GM19467 (cell line): ENCODE data around the gene AHDC1.
"Not testable (repeated sequence)": the region's sequence is repeated elsewhere in the genome, so short reads cannot be mapped to it uniquely, and the experiment has no call there.

Source experiments
- ATAC-seq: cut with Tn5 transposase; IDR thresholded peaks from one replicate; pipeline ENCODE4 v1.9.1; 2021; ENCODE audit warnings: mild to moderate bottlenecking, moderate library complexity; ENCODE audit not compliant: unreplicated experiment

The AHDC1 gene

DNA sequence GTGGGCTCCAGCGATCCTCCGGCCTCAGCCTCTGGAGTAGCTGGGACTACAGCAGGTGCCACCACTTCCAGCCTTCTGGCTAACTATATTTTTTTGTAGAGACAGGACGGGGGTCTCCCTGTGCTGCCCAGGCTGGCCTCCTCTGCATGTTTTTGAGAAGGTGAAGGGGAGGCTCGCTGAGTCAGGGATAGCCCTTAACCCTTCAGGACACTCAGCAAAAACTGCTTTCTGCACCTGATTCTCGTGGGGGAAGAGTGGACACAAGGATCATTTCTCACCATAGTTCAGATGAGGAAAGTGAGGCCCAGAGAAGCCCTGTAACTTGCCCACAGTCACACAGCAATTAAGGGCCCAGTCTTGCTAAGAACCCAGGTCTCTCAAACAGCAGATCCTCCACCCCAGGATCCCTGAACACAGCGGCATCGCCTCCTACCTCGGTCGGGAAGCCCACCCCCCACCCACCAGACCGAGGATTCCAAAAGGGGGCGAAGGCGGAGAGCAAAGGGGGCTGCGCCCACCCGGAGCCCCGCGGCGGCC, 29.8 kb upstream of the AHDC1 start:
- no peak for ATAC-seq

DNA sequence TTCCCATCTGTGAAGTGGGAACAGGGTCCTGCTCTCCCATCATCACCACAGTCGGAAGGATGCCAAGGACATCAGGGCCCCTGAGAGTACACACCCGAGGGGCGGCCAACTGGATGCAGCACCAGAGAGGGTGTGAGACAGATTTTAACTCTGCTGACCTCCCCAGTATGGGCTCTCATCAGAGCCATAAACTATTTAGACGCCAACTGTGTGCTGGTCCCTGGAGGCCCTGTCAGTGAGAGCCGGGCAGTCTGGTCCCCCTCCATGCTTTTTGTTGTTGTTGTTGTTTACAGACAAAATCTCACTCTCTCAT, 29.3 kb upstream of the AHDC1 start:
- no peak for ATAC-seq

DNA sequence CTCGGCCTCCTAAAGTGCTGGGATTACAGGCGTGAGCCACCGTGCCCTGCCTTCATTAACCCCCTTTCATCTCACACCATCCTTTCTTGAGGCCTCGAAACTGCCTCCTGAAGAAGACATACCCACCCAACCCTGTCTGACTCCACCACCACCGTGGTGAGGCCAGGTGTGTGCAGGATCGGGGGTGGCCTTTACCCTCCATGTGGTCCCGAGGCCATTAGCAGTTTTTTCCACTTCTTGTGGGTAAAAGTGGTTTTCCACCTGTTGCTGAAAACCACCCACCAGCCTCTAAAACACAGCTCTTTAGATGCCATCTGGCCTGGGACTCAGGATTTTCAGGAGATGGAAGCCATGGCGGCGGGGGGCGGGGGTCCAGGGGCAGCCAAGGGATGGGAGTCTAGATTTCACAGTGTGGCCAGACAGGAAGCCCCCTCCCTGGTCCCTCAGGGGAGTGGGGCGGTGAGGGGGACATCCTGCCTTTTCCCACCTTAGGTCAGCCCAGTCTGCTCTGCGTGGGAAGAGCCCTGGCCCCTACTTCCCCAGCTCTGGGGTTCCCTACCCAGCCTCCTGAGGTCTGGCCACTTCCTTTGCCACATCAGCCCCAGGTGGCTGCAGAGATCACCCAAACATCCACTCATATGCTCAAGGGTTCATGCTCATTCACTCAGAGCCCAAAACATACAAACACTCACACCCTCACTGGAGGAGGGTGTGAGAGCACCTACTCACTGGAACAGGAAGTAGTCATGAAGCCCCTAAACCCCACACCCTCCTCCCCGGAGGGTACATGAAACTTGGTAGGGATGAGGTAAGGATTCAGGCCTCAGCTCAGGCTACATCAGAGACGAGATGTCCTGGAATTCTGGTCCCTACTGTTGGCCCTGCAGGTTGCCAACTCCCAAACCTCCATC, 28.7 kb upstream of the AHDC1 start:
- ATAC-seq, result no peak

DNA sequence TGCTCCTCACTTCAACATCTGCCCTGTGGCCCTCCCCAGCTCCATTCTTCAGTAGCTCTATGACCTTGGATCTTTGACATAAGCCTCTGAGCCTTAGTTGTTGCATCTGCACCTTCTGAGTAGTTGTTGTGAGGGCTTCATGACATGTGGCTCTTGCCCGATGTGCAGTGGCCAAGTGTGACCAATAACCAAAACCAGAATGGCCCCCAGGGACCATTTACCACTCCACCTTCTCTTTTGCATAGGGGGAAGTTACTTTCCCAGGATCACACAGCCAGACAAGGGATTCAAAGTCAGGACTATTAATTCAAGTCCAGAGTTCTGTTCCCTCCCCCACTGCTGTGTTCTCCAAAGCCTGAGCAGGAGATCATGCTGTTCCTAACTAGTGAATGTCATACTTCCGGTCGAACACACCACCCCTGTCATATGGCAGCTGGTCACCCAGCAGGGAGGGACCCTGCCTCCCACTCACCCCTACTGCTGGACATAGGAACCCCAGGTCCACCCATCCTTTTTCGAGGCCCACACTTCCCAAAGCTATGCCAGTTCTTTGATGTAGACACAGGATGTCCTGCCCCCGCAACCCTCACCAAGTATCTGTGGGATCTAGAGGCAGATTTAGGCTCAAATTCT, 27.0 kb upstream of the AHDC1 start:
- no peak for ATAC-seq

DNA sequence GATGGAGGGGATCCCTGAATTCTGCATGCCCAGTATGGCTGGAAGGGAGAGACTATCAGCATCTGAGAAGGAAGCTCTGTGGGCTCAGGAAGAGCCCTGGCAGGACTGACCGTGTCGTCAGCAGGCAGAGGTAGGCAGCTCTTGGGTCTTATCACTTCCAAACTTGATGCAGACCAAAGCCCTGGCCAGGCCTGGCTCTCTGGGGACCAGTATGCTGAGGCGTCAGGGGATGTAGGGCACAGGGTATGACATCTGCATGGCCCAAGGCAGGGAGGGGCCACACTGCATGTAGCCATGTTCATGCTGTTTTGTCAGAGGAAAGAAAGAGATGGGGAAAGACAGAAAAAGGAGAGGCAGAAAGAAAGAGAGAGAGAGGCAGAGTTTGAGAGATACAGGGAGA, 24.8 kb upstream of the AHDC1 start:
- no peak for ATAC-seq

DNA sequence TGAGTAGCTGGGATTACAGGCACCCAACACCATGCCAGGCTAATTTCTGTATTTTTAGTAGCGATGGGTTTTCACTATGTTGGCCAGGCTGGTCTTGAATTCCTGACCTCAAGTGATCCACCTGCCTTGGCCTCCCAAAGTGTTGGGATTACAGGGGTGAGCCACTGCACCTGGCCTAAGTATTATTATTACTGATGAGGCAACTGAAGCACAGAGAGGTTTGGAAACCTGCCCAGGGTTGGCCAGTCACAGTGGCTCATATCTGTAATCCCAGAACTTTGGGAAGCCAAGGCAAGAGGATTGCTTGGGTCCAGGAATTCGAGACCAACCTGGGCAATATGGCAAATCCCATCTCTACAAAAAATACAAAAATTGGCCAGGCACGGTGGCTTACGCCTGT, 23.8 kb upstream of the AHDC1 start:
- not testable (repeated sequence) for ATAC-seq

DNA sequence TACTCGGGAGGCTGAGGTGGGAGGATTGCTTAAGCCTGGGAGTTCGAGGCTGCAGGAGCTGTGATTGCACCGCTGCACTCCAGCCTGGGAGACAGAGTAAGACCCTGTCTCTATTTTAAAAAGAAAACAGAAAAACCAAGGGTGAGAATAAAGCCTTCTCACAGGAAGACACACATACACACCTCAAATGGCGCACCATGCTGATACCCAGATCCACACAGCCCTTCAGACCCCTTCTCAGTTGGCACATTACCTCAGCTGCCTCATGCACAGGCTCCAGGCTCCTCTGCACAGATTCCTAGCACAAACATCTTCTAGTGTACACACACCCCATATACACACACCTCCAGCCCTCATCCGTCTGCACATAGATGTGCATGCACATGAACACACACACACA, 23.1 kb upstream of the AHDC1 start:
- no peak for ATAC-seq

DNA sequence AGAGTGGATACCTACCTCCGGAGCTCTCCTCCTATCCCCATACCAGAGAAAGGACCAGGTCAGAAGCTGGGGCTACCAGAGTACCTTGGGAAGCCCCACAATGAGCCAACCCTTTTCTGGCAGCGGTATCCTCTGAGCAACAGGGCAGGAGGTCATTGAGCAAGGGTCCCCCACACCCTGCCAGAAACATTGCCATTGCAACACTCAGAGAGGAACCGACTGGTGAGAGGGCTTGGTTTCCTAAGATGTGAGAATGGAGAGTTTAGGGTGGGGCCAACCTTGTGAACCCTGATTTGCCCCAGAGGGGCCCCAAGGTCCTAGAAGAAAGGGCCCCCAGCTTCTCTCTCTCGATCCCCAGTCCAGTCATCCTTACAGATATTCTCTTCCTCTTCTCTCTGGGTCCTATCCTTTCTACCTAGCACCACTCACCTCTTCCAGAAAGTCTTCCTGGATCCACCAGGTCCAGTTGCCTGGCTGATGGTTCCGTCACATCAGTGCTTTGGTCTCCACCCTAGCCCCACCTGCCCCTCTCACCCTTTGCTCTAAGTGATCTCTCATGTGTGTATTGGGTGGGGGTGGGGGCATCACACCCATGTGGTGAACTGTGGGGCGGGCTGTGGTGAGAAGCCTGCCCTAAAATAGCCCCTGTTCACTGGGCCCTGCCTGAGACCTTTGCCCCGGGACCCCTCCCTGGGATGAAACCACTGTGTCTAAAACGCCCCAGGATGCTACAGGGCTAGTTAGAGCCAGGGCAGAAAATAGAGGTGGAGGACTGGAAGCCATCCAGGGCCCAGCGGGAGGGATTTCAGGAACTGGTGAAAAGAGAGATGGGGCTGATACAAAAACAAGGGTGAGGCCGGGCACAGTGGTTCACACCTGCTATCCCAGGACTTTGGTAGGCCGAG, 22.3 kb upstream of the AHDC1 start:
- ATAC-seq, result no peak

DNA sequence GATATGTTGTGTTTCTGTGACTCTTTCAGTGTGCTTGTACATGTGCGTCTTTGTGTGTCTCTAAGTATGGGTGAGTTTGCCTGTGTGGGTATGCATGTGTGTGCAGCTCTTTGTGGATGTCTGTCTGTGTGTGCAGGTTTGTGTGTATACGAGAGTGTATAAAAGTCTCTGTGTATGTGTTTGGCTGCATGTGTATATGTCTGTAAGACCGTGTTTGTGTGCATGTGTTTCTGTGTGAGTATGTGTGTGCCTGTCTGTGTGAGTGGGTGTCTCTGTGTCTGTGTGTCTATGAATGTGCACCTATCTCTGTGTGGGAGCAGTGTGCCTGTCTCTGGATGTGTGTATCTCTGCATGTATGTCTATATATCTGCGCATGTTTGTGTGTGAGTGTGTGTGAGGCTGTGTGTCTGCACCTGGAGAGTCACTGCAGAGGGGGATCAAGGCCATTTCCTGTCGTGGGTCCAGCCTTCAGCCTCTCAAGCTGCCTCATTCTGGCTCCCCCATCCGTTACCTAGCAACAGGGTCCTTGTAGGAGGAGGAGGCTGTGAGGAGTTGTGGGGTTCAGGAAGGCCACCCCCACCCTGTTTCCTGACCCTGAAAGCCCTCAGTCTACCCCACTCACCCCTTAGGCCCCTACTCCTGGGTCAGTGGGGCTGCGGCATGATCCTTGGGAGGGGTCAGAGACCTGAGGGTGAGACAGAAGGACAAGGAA, 20.7 kb upstream of the AHDC1 start:
- ATAC-seq, result no peak

DNA sequence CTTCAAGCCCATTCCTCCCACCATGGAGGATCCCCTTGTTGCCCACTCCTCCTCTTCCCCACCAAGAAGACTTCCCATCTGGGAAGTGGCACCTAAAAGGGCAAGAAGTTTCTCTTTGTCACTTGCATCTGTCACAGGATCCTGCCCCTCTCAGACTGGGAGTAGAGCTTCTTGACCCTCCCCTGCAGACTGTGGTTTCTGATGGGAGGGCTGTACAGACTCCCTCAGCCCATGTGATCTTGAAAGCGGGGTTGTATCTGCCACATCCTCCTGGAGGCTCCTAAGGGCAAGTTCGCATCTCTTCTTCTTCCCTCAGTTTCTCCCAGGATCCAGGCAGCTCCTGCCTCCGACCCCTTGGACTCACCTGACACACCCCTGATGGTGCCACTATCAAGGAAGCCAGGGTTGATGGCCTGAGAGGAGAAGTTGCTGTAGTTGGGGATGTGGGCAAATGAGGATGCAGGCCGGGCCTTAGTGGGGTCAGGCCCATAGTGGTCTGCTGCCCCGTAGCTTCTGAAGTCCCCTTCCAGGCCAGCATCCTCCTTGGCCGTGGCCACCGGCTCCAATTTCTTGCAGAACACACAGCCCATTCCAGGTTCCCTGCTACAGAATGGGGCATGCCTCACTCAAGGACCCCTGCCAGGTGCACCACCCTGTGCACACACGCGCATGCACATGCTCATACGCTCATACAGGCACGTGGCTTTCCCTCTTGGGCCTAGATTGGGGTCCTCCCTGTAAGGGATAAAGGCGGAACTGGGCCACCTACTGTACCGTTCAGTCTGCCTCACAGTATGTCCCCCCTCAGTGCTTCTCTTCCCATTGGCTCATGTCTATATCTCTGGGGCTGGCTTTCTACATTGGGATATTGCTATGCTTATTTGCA, 19.6 kb upstream of the AHDC1 start:
- no peak for ATAC-seq

DNA sequence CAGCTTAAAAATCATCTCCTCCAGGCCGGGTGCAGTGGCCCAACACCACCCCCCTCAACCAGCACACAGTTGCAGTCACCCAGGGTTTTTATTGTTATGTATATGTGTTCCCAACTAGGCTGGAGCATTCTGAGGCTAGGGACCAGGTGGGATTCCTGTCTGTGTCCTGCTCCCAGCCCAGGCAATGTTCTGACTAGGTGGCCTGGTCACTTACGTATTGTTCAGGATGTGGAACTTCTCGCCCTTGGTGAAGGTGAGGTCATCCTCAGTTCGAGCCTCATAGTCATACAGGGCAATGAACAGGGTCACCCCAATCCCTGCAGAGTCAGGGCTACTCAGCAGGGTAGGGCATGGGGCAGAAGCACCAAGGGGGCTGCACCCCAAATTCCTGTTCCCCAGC, 18.9 kb upstream of the AHDC1 start:
- no peak for ATAC-seq

DNA sequence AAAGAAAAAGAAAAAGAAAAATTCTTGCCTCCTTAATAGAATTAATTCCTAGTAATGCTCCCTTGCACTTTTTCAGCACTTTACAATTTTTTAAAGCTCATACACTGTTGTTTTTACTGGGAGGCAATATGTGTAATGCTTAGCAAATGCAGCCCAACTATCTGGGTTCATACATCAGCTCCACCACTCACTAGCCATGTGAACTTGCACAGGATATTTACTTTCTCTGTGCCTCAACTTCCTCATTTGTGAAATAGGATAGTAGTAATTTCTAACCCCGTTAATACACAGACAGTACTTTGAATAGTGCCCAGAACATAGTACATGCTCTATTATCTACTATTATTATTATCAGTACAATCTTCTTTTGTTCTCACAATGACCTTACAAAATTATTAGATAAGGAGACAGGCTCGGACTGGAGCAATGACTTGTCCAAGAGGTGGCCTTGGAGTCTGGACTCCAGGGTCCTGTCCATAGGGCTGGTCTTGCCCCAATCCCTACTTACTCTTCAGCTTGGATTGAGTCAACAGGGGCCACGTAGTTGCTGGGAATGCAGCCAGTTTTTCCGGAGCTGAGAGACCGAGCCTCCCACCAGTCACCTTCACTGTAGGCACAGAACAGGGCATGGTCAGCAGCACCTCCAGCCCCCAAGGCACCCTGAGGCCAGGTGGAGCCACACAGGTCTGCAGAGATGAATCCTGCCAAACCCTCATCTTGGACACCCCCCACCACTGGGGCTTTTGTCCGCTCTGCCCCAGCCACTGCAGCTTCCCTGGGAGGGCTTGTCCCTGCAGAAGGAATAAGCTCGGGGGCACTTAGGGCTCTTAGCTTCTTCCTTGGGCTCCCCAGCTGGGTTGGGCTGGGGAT, 17.3 kb upstream of the AHDC1 start:
- ATAC-seq, result no peak

DNA sequence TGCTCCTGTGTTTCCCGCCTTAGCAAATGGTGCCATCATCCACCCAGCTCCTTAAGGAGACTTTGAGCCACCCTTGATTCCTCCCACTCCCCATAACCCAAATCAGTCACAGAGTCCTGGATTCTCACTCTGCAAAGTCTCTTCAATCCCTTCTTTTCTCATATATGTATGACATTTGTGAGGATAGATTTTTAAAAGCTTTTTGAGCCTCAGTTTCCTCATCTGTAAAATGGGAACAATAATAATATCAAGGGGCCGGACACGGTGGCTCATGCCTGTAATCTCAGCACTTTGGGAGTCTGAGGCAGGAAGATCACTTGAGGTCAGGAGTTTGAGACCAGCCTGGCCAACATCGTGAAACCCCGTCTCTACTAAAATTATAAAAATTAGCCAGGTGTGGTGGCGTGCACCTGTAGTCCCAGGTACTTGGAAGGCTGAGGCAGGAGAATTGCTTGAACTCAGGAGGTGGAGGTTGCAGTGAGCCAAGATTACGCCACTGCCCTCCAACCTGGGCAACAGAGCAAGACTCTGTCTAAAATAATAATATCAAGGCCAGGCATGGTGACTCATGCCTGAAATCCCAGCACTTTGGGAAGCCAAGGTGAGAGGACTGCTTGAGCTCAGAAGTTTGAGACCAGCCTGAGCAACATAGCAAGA, 16.0 kb upstream of the AHDC1 start:
- not testable (repeated sequence) for ATAC-seq

DNA sequence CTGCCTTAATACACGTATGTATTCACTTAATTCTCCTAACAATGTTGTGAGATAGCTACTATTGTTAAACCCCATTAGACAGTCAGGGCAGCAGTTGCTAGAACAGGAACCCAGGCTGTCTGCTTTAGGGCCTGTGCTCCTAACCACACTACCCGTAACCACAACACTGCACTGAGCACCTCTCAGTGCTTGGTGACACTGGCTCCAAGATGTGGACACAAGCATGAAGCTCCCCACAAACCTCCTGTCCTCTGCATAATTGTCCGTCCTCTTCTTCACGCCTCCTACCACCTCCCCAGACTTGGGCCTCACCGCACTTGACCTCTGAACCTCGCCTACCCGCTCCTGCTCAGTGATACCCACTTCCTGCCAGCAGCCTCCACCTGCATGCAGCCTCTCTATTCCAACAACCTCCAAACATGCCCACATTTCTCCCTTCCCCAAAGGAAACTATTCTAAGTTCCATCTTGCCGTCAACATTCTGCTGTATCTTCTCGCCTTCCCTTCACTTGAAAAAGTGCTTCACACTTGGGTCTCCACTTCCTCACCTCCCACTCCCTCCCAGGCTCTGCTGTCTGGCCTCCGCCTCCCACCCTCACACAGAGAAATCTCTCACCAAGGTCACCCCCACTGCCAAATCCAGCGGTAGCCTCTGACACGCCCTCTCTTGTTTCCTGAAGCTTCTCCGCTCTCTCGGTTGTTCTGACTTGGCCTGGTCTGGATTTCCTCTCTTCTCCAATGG, 14.6 kb upstream of the AHDC1 start:
- ATAC-seq, result no peak

DNA sequence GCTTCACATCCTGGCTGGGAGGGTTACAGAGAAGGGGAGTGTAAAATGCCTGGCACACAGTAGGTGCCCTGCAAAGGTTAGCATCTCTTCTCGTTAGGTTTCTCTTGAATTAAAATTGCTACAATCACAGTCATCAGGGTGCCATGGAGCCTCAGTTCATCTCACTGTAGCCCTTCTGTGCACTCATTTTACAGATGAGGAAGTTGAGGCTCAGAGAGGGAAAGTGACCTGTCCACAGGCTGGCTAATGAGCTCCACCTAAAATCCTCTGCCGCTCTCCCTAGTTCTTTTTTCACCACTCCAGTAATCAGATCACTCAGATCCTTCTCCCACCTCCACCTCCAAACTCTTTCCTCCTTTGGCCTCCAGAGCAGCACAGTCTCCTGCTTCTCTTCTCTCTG, 13.5 kb upstream of the AHDC1 start:
- no peak for ATAC-seq

DNA sequence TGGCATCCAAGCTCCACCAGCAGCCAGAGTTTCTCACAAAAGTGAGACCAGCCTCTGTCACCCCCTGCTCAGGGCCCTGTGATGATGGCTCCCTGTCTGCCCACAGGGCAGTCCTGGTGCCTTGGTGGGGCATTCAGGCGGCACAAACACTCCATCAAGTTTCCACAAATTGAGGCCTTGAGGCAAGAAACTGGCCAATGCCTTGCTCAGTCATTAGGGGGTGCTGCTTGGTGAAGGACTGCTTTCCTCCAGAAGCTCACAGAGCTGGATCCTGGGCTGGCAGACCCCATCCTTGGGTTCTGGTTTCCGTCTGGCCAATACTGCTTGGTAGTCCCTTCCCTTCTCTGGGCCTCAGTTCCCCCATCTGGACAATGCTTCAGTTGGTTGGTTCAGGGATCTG, 12.5 kb upstream of the AHDC1 start:
- no peak for ATAC-seq

DNA sequence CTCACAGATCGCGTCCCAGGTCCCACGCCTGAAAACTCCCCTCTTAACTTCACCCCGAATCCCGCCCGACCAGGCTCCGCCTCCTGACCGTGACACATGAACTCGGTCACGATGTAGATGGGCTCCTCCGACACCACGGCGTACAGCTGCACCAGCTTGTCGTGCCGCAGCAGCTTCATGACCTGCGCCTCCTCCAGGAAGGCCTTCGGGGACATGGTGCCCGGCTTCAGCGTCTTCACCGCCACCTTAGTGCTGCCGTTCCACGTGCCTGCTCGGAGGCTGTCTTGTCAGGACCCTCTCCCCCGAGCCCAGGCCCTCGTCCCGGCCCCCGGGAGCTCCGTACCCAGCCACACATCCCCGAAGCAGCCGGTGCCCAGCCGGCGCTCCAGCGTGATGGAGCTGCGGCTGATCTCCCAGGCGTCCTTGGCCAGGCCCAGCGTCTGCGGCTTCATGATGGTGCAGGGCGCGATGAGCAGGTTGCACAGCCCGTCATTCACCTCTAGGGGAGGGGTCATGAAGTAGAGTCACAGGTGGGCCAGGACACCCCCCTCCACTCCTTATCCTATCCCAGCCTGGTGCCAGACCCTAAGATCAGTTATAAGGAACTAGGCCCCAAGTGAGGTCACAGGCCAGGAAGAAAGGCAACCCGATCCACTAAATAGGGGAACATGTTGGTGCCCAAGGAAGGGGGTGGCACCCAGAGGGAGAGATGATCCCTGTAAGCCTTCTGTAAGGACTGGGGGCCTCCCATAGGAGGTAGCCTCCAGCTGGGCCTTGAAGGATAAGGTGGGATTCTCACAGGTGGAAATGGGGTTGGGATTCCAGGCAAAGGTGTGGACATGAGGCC, 11.6 kb upstream of the AHDC1 start:
- no peak for ATAC-seq
